GM21360 (cell line): Measurements from ENCODE around the gene SYCN.
"Not testable (repeated sequence)": the region's sequence is repeated elsewhere in the genome, so short reads cannot be mapped to it uniquely, and the experiment has no call there.

Experiments
- ATAC-seq: cut with Tn5 transposase; IDR thresholded peaks from one replicate; pipeline ENCODE4 v1.9.1; 2021; ENCODE audit warnings: mild to moderate bottlenecking, moderate library complexity; ENCODE audit not compliant: unreplicated experiment

SYCN gene

GRCh38 chr19:39203372-39204341, at the start of gene SYCN:
Gene SYCN (minus strand): TSS chr19:39204263. CDS start chr19:39204254, 9 bp downstream.
- ATAC-seq, result no peak

GRCh38 chr19:39253374-39254149, 49.5 kb upstream of the SYCN start:
- no peak for ATAC-seq

- no peak for ATAC-seq
Measured at GRCh38 chr19:39252458-39252857, 48.4 kb upstream of the SYCN start.

- no peak for ATAC-seq
Measured at GRCh38 chr19:39251846-39252245, 47.8 kb upstream of the SYCN start.

GRCh38 chr19:39251081-39251480, 47.0 kb upstream of the SYCN start:
- ATAC-seq, result no peak

GRCh38 chr19:39248806-39249205, 44.7 kb upstream of the SYCN start, which contains the start of gene IFNL4:
Gene IFNL4 (minus strand): TSS chr19:39248856.
- no peak for ATAC-seq

- ATAC-seq, result no peak
Measured at GRCh38 chr19:39247701-39248664, 43.9 kb upstream of the SYCN start.

GRCh38 chr19:39246951-39247669, 43.0 kb upstream of the SYCN start:
- no peak for ATAC-seq

GRCh38 chr19:39245166-39245565, 41.1 kb upstream of the SYCN start:
- not testable (repeated sequence) for ATAC-seq

GRCh38 chr19:39244410-39245100, 40.5 kb upstream of the SYCN start, which contains the start of gene IFNL3:
Gene IFNL3 (minus strand): TSS chr19:39245006. CDS start chr19:39244967, 39 bp downstream.
- not testable (repeated sequence) for ATAC-seq

GRCh38 chr19:39243741-39244140, 39.7 kb upstream of the SYCN start:
- not testable (repeated sequence) for ATAC-seq

GRCh38 chr19:39240421-39240820, 36.4 kb upstream of the SYCN start:
- no peak for ATAC-seq

GRCh38 chr19:39238944-39239343, 34.9 kb upstream of the SYCN start:
- ATAC-seq, result no peak

GRCh38 chr19:39238209-39238608, 34.1 kb upstream of the SYCN start:
- no peak for ATAC-seq

GRCh38 chr19:39237200-39238184, 33.4 kb upstream of the SYCN start:
- ATAC-seq, result no peak

GRCh38 chr19:39236527-39236926, 32.5 kb upstream of the SYCN start:
- ATAC-seq, result no peak

GRCh38 chr19:39232708-39233107, 28.6 kb upstream of the SYCN start:
- no peak for ATAC-seq
